HepG2 (cell line): Measurements from ENCODE around the gene CLPTM1L. TPM values are rescaled to one million over a fixed set of nuclear protein-coding genes. Genes with fewer than 3 reads are reported as not detected.

ENCODE experiments used
- ATAC-seq: fragments of 200-7000 bp; cut with Tn5 transposase; 3 replicates; pipeline ENCODE4 v1.9.1; 2020; ENCODE audit warnings: mild to moderate bottlenecking, moderate library complexity
- BruUV-seq: library from RNA; stranded (reverse); fragments of 400-500 nt; replicated peaks from 2 replicates; lab custom pipeline; 2021; lab: Mats Ljungman, UMichigan
- CTCF ChIA-PET: fragments of 300-600 bp; formaldehyde crosslinking; extraction: SDS; loops from one replicate; lab custom pipeline; 2021; ENCODE audit warnings: low total read pairs, inconsistent platforms, low intra/inter-chr PET ratio; lab: Yijun Ruan, JAX
- POLR2A ChIA-PET: fragments of 350-600 bp; sonication (Branson Sonifier 250); formaldehyde crosslinking; loops from one replicate; lab custom pipeline; 2020; ENCODE audit warnings: antibody characterized with exemption, inconsistent platforms; lab: Yijun Ruan, JAX
- DNase-seq: peaks from one replicate; pipeline ENCODE4 v3.0.0-alpha.2; 2015; ENCODE audit warnings: low spot score
- FAIRE-seq: peaks from 3 replicates; lab custom pipeline; 2011; peaks lifted over from hg19 to GRCh38; lab: Jason Lieb, UNC
- H2AFZ ChIP-seq: one replicate; pipeline ENCODE4 v1.6.1; 2011; ENCODE audit warnings: low read length, inconsistent platforms
- H3K27ac ChIP-seq: fragments of 300-600 bp; 3 replicates; pipeline ENCODE4 v1.8.0; 2011; ENCODE audit warnings: mixed run types, mild to moderate bottlenecking, mixed read lengths, low read length, inconsistent platforms; ENCODE audit not compliant: insufficient read depth; ENCODE audit errors: extremely low read length
- H3K27me3 ChIP-seq, 2 experiments: fragments of 200-600 bp in 1 of 2; 2 replicates in 1 of 2; 3 replicates in 1 of 2; pipeline versions ENCODE4 v1.6.0 to v1.8.0; 2011; ENCODE audit warnings: low read length in 2 of 2, mild to moderate bottlenecking in 2 of 2, moderate library complexity in 2 of 2, inconsistent platforms in 1 of 2; ENCODE audit not compliant: insufficient read depth in 2 of 2, control insufficient read depth in 1 of 2
- H3K36me3 ChIP-seq, 2 experiments: fragments of 200-600 bp in 1 of 2; replicated peaks in 1 of 2; 2 replicates in 1 of 2; 3 replicates in 1 of 2; pipeline versions ENCODE4 v1.5.1 to v1.8.0; 2011; ENCODE audit warnings: low read length in 2 of 2, inconsistent platforms in 1 of 2; ENCODE audit not compliant: insufficient read depth in 2 of 2, control insufficient read depth in 1 of 2
- H3K4me1 ChIP-seq: 2 replicates; pipeline ENCODE4 v1.5.1; 2012; ENCODE audit warnings: low read length, inconsistent platforms; ENCODE audit not compliant: insufficient read depth
- H3K4me2 ChIP-seq: 2 replicates; pipeline ENCODE4 v1.6.0; 2011; ENCODE audit warnings: low read depth, low read length, inconsistent platforms
- H3K4me3 ChIP-seq, 3 experiments: fragments of 200-600 bp in 1 of 3; sonication (generic), shearing (Covaris generic) in 1 of 3; replicated peaks in 1 of 3; 2 replicates each; pipeline ENCODE4 v1.5.1; 2011 to 2016; ENCODE audit warnings: low read length in 3 of 3, inconsistent platforms in 2 of 3, low read depth in 2 of 3, mild to moderate bottlenecking in 2 of 3, control low read depth in 1 of 3, mixed read lengths in 1 of 3; ENCODE audit not compliant: insufficient read depth in 1 of 3
- H3K79me2 ChIP-seq: one replicate; pipeline ENCODE4 v1.6.1; 2011; ENCODE audit warnings: low read length, inconsistent platforms; ENCODE audit not compliant: insufficient read depth
- H3K9ac ChIP-seq: 2 replicates; pipeline ENCODE4 v1.6.0; 2011; ENCODE audit warnings: mild to moderate bottlenecking, low read depth, low read length, inconsistent platforms; ENCODE audit not compliant: insufficient read depth
- H3K9me3 ChIP-seq: 2 replicates; pipeline ENCODE4 v1.5.1; 2012; ENCODE audit warnings: mild to moderate bottlenecking, low read length
- H4K20me1 ChIP-seq: 2 replicates; pipeline ENCODE4 v1.6.0; 2011; ENCODE audit warnings: inconsistent platforms, mild to moderate bottlenecking, low read length, moderate library complexity; ENCODE audit not compliant: insufficient read depth
- CREM ChIP-seq, 2 experiments: sonication (generic) in 1 of 2; formaldehyde crosslinking in 1 of 2; IDR thresholded peaks; 2 replicates each; pipeline versions ENCODE4 v1.4.0 to v1.6.1; 2016 to 2020; ENCODE audit warnings: antibody characterized with exemption in 1 of 2, mild to moderate bottlenecking in 1 of 2, missing genetic modification reagents in 1 of 2
- MNT ChIP-seq: fragments of 450-650 bp; IDR thresholded peaks from 2 replicates; pipeline ENCODE4 v1.6.1; 2016
- PRDM4 ChIP-seq: sonication (generic); formaldehyde crosslinking; IDR thresholded peaks from 2 replicates; pipeline ENCODE4 v1.9.0; 2021; ENCODE audit warnings: missing genetic modification reagents, borderline replicate concordance
- ZNF510 ChIP-seq: sonication (generic); formaldehyde crosslinking; IDR thresholded peaks from 2 replicates; pipeline ENCODE4 v1.4.0; 2020; ENCODE audit warnings: low read depth, mild to moderate bottlenecking, missing genetic modification reagents
- WGBS: methylation state at CpG from one replicate; pipeline ENCODE4 v1.1.6; 2017; ENCODE audit warnings: low lambda C conversion rate; 5-methylcytosine and 5-hydroxymethylcytosine counted together
- in situ Hi-C: cut with HindIII; loops from 2 replicates; pipeline ENCODE4 v1.10.0; 2017; ENCODE audit warnings: low pct_unique_long_range_greater_than_20kb; ENCODE audit not compliant: extremely low pct_ligation_motif_present
- intact Hi-C: fragments of 100-400 bp; cut with micrococcal nuclease; formaldehyde crosslinking; loops from one replicate; pipeline ENCODE4 v1.10.0; 2022; ENCODE audit not compliant: unreplicated experiment
- polyA plus RNA-seq, 8 experiments: library from polyadenylated mRNA; depleted of rRNA in 3 of 8; stranded (reverse) in 7 of 8; unstranded in 1 of 8; fragments of >200 nt; fragmentation: Illumina TruSeq in 4 of 8; extraction: Trizol in 4 of 8; gene quantifications; 2 replicates each; pipeline versions ENCODE4 v1.2.1 to v1.2.3, GENCODE V29; 2011 to 2016; ENCODE audit warnings: low read depth in 4 of 8, missing spikeins in 1 of 8, mixed read lengths in 1 of 8; ENCODE audit not compliant: insufficient read depth in 1 of 8
- total RNA-seq, 5 experiments: library from RNA; depleted of rRNA; stranded (reverse); fragments of >200 nt; fragmentation: Illumina TruSeq; extraction: Trizol; gene quantifications; 2 replicates each; pipeline ENCODE4 v1.2.3, GENCODE V29; 2016; ENCODE audit warnings: low read depth in 1 of 5

Gene CLPTM1L
- total and polyA plus RNA-seq, 2 of the 13 experiments (the other 11 are each of a cell fraction or from before 2014, with no cell fraction given) = 80.3 to 124 TPM

GRCh38 chr5:1371218-1371971 lies 26.5 kb upstream of the CLPTM1L start:
- CTCF ChIA-PET = no interaction called here
- no peak overlapping the region for H3K27ac ChIP-seq
- POLR2A ChIA-PET = no interaction called here
- no peak for ATAC-seq
- H3K36me3 ChIP-seq = no peaks in the 10 kb centered on the region
- no peak overlapping the region for H3K4me3 ChIP-seq
- in situ Hi-C loops (no loop called here), intact Hi-C loops (no loop called here)
- no peaks in the 10 kb centered on the region for H4K20me1 ChIP-seq
- TF ChIP-seq CREM (IDR thresholded peaks at IDR 0.05) (no peak), CREM (CRISPR knock-in tag; IDR thresholded peaks at IDR 0.05) (no peak), MNT (0 out of 2 replicates have a peak, but pooled peaks have one; percentile 4), ZNF510 (no peak), PRDM4 (CRISPR knock-in tag) (no peak)
- TF ChIP-seq, all 625 proteins: peak for 1
- H3K9ac ChIP-seq = no peak overlapping the region
- WGBS = 16% methylated on average over 12 of the region's 13 CpGs
- H3K27me3 ChIP-seq = peaks cover 0 to 57% of the 10 kb centered on the region in 2 experiments; a peak in 4 of 5 replicates
- no peaks in the 10 kb centered on the region for H3K4me1 ChIP-seq
- no peak overlapping the region for H3K4me2 ChIP-seq
- no peaks in the 10 kb centered on the region for H3K9me3 ChIP-seq
- H3K79me2 ChIP-seq = no peaks in the 10 kb centered on the region
- BruUV-seq = no TSS peak
- FAIRE-seq (no peak), DNase-seq (no peak)
- H2AFZ ChIP-seq = no peak overlapping the region
